HG03039 (cell line): ENCODE data around the gene RPUSD1.
"Not testable (repeated sequence)": the region's sequence is repeated elsewhere in the genome, so short reads cannot be mapped to it uniquely, and the experiment has no call there.

Experiments used
- ATAC-seq: cut with Tn5 transposase; IDR thresholded peaks from one replicate; pipeline ENCODE4 v1.9.1; 2021; ENCODE audit warnings: mild to moderate bottlenecking, moderate library complexity; ENCODE audit not compliant: unreplicated experiment

The RPUSD1 gene

GRCh38 chr16:751152-752006 is 36.8 kb downstream of the RPUSD1 start:
- no peak for ATAC-seq

- ATAC-seq = no peak
These were observed 37.7 kb downstream of the RPUSD1 start for GRCh38 chr16:750485-750884.

GRCh38 chr16:749010-749409 is 39.2 kb downstream of the RPUSD1 start:
- no peak for ATAC-seq

GRCh38 chr16:747978-748746 is 40.0 kb downstream of the RPUSD1 start:
- ATAC-seq = no peak

GRCh38 chr16:746637-747036 is 41.5 kb downstream of the RPUSD1 start:
- no peak for ATAC-seq

GRCh38 chr16:745739-746138 is 42.4 kb downstream of the RPUSD1 start:
- ATAC-seq = no peak

- no peak for ATAC-seq
These were observed 44.2 kb downstream of the RPUSD1 start for GRCh38 chr16:743794-744500.

GRCh38 chr16:742894-743293 is 45.3 kb downstream of the RPUSD1 start:
- not testable (repeated sequence) for ATAC-seq

GRCh38 chr16:741986-742629 is 46.1 kb downstream of the RPUSD1 start:
- ATAC-seq = no peak

GRCh38 chr16:740764-741505 is 47.2 kb downstream of the RPUSD1 start, which contains the start of gene CIAO3:
TSS of gene CIAO3 (minus strand) at chr16:740997. CDS start at chr16:740985, 12 bp downstream.
- peak; percentile 63 for ATAC-seq

GRCh38 chr16:740459-740763 is 47.8 kb downstream of the RPUSD1 start:
- no peak for ATAC-seq

GRCh38 chr16:739560-740458 is 48.4 kb downstream of the RPUSD1 start:
- ATAC-seq = no peak

GRCh38 chr16:736936-737481 is 51.2 kb downstream of the RPUSD1 start:
- no peak for ATAC-seq

GRCh38 chr16:735982-736453 is 52.2 kb downstream of the RPUSD1 start:
- no peak for ATAC-seq

GRCh38 chr16:734981-735881 is 53.0 kb downstream of the RPUSD1 start:
- ATAC-seq = no peak
